ENCODE measurements around the gene WBP1.

DNA sequence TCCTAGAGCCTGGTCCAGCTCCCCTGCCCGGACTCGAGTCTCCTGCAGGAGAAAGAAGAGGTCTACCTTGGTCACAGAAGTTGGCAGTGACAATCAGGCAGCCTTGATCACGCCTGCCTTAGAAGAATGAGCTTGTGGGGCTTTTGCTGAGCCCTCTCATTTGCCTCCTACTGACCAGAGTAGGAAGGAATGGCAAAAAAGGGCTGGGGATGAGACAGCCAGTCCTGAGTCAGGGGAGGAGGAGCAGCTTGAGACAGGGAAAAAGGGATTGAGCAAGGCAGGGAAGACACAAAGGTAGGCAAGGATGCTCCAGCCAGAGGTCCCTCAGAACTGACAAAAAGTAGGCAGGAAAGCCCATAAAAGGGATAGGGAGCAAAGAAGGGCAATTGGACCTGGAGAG, 30.7 kb upstream of the WBP1 start:
- TF ChIP-seq, protein P1, sequence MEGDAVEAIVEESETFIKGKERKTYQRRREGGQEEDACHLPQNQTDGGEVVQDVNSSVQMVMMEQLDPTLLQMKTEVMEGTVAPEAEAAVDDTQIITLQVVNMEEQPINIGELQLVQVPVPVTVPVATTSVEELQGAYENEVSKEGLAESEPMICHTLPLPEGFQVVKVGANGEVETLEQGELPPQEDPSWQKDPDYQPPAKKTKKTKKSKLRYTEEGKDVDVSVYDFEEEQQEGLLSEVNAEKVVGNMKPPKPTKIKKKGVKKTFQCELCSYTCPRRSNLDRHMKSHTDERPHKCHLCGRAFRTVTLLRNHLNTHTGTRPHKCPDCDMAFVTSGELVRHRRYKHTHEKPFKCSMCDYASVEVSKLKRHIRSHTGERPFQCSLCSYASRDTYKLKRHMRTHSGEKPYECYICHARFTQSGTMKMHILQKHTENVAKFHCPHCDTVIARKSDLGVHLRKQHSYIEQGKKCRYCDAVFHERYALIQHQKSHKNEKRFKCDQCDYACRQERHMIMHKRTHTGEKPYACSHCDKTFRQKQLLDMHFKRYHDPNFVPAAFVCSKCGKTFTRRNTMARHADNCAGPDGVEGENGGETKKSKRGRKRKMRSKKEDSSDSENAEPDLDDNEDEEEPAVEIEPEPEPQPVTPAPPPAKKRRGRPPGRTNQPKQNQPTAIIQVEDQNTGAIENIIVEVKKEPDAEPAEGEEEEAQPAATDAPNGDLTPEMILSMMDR (conservative IDR thresholded peaks at IDR 0.05; ENCODE audit: low read length): no peak
- TF ChIP-seq EZH2phosphoT487 (IDR thresholded peaks at IDR 0.05; ENCODE audit: borderline replicate concordance, low read depth, low read length): no peak
